HepG2 (cell line): ENCODE results near the gene PLCB1.

Experiments used
- EP300 ChIP-seq, 3 experiments: sonication (generic) in 1 of 3; formaldehyde crosslinking in 1 of 3; IDR thresholded peaks; 2 replicates each; pipeline versions ENCODE4 v1.5.1 to v1.6.1; 2011 to 2020; ENCODE audit warnings: low read depth in 2 of 3, low read length in 2 of 3, borderline replicate concordance in 1 of 3, improper control_type of control experiment in 1 of 3, mild to moderate bottlenecking in 1 of 3, missing genetic modification reagents in 1 of 3, moderate library complexity in 1 of 3
- MIER2 ChIP-seq: IDR thresholded peaks from 2 replicates; pipeline ENCODE4 v1.6.1; 2016; ENCODE audit warnings: missing biosample characterization, missing genetic modification reagents
- SRF ChIP-seq: IDR thresholded peaks from 2 replicates; pipeline ENCODE4 v1.6.1; 2011; ENCODE audit warnings: mild to moderate bottlenecking, low read depth, low read length, moderate library complexity
- TF ChIP-seq, protein P1 (sequence below): sonication (generic); formaldehyde crosslinking; IDR thresholded peaks from 2 replicates; pipeline ENCODE4 v1.5.0; 2020; ENCODE audit warnings: mild to moderate bottlenecking, missing genetic modification reagents, moderate library complexity

- TF ChIP-seq, protein P1, sequence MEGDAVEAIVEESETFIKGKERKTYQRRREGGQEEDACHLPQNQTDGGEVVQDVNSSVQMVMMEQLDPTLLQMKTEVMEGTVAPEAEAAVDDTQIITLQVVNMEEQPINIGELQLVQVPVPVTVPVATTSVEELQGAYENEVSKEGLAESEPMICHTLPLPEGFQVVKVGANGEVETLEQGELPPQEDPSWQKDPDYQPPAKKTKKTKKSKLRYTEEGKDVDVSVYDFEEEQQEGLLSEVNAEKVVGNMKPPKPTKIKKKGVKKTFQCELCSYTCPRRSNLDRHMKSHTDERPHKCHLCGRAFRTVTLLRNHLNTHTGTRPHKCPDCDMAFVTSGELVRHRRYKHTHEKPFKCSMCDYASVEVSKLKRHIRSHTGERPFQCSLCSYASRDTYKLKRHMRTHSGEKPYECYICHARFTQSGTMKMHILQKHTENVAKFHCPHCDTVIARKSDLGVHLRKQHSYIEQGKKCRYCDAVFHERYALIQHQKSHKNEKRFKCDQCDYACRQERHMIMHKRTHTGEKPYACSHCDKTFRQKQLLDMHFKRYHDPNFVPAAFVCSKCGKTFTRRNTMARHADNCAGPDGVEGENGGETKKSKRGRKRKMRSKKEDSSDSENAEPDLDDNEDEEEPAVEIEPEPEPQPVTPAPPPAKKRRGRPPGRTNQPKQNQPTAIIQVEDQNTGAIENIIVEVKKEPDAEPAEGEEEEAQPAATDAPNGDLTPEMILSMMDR (CRISPR knock-in tag): no peak
- TF ChIP-seq EP300 (IDR thresholded peaks at IDR 0.05; ENCODE audit: low read depth in 2 of 2, low read length in 2 of 2) (no peak), EP300 (CRISPR knock-in tag; IDR thresholded peaks at IDR 0.05; ENCODE audit: borderline replicate concordance) (no peak), SRF (no peak), MIER2 (no peak)
Measured at GRCh38 chr20:8480597-8480996, 348.5 kb downstream of the PLCB1 start.
